ENCODE measurements around the gene FYB1.
"Not testable (repeated sequence)": the region's sequence is repeated elsewhere in the genome, so short reads cannot be mapped to it uniquely, and the experiment has no call there.

Gene FYB1

GRCh38 chr5:39225405-39226099 lies 6.2 kb upstream of the FYB1 start:
- DNase-seq, result no peak

GRCh38 chr5:39224196-39224761 lies 4.9 kb upstream of the FYB1 start:
- peak; percentile 32 for DNase-seq

GRCh38 chr5:39223565-39224156 lies 4.3 kb upstream of the FYB1 start:
- no peak for DNase-seq

- DNase-seq, result not testable (repeated sequence)
Measured at GRCh38 chr5:39221671-39222070, 2.3 kb upstream of the FYB1 start.

DNA sequence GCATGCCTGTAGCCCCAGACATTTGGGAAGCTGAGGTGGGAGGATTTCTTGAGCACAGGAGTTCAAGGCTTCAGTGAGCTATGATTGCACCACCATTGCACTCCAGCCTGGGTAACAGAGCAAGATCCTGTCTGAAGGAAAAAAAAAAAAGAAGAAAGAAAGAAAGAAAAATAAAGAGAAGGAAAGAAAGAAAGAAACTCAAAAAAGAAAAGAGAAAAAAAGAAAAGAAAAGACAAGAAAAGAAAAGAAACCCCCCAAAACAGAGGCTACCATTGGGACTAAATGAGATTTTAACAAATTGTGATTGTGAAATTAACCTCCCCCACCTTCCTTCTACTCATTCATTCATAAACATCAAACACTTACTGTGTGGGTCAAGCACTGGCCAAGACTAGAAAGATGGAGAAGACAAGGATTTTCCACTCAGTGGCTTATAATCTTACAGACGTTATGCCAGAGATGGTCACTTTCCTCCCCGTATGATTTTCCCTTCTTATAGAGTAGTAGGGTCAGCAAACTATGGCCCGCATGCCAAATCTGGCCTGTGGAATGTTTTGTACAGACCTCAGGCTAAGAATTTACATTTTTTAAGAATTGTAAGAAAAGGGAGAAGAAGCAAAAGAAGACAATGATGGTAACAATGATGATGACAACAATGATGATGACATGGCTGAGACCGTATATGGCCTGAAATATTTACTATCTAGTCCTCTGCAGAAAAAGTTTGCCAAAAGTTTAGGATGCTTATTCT lies 1.1 kb upstream of the FYB1 start:
- no peak for DNase-seq

- DNase-seq, result no peak
Measured at GRCh38 chr5:39218482-39219402, 621 bp downstream of the FYB1 start.

- DNase-seq, result peak; percentile 67
Measured at GRCh38 chr5:39217365-39218281, 1.7 kb downstream of the FYB1 start.

DNA sequence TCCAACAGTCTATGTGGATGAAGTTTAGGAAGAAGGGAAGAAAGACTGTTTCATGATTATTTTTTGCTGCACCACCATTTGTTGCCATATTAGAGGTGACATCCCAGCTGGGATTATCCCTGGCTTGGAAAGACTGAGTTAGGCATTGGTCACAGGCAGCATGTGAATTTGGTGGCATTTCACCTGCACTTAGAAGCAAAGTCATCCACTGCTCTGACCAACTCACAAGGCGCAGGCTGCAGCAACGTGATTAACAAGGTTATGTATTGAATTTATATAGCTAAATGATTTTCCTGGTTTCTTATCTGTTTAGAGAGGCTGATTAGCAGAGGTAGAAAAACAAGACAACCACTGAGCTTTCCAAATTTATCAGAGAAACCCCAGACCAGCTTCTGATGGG lies 2.7 kb downstream of the FYB1 start:
- no peak for DNase-seq

DNA sequence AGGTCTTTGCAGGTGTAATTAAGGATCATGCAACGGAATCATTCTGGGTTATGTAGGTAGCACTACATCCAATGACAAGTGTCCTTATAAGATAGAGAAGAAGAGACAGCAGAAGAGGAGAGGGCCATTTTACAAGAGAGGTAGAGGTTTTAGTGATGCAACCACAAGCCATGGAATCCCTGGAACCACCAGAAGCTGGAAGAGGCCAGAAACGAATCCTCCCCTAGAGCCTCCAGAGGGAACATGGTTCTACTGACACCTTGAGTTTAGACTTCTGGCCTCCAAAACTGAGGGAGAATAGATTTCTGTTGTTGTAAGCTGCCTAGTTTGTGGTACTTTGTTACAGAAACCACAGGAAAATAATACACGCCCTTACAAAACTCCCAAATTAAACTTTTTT lies 3.5 kb downstream of the FYB1 start:
- DNase-seq, result no peak

GRCh38 chr5:39214912-39215709 lies 4.3 kb downstream of the FYB1 start:
- no peak for DNase-seq

GRCh38 chr5:39213447-39214207 lies 5.7 kb downstream of the FYB1 start:
- no peak for DNase-seq

- DNase-seq, result no peak
Measured at GRCh38 chr5:39211773-39212172, 7.6 kb downstream of the FYB1 start.

DNA sequence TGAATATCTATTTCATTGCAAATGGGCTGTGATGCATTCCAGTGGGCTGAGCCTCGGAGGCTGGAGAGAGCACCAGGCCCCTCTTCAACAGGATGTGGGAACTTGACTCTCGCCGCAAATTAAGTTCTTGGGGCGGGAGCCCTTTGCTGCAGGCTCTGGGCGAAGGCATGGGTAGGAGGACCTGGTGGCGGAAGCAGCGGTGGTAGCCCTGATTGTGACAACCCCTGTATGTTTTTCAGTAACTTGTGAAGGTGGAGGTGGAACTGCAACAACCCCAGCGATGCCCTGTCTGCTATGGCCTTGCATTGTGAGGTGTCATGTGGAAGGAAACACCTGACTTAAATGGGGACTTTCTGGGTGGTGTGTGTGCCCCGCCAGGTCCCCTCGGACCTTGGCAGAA lies 9.4 kb downstream of the FYB1 start:
- no peak for DNase-seq

- no peak for DNase-seq
Measured at GRCh38 chr5:39208471-39208870, 10.9 kb downstream of the FYB1 start.

DNA sequence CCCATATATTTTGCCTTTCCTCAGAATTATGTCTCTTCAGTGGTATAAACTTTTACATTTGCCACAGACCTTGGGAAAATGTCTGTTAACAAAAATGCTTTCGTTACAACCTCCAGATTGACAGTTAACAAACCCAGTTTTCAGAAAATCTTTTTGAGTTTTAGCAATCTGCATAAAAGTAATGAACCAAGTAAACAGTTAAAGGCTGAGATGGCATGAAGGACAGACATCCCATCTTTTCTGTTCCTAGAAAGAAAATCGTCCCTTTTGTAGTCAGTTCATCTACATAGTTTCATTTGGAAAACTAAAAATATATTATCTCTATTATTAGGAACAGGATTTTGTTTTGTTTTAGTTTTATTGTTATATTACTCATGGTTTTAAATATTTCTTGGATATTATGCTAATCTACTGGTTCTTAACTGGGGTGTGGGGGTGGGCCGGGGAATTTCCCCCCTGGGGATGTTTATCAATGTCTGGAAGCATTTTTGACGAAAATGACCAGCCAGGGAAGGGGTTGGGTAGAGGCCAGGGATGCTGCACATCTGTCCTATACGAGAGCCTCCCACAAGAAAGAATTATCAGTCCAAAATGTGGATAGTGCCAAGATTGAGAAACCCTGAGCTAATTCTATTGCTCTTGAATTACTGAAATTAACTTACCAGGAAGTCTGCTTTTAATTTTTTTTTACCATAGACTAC lies 11.9 kb downstream of the FYB1 start:
- DNase-seq, result no peak

- DNase-seq, result no peak
Measured at GRCh38 chr5:39206630-39207321, 12.6 kb downstream of the FYB1 start.

DNA sequence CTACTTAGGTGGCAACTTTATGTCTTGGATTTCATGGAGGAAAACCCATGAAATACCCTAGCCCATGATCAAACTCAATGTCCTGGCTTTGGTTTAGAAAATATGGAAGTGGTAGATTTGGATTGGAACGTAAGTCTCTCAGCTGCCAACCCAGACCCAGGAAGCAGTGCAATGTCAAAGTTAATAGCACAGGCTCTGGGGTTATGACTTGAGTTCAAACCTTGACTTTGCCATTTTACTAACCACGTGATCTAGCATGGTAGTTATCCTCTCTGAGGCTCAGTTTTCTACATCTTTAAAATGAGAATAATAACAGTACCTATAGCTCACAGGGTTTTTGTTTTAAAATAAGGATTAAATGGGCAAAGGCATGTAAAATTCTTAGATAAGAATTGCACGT lies 13.8 kb downstream of the FYB1 start:
- no peak for DNase-seq

- DNase-seq, result no peak
Measured at GRCh38 chr5:39203951-39204350, 15.4 kb downstream of the FYB1 start.
